HG02763 (cell line): Measurements from ENCODE around the gene P3H3.
"Not testable (repeated sequence)": the region's sequence is repeated elsewhere in the genome, so short reads cannot be mapped to it uniquely, and the experiment has no call there.

Experiments
- ATAC-seq: cut with Tn5 transposase; IDR thresholded peaks from one replicate; pipeline ENCODE4 v1.9.1; 2021; ENCODE audit warnings: mild to moderate bottlenecking, moderate library complexity; ENCODE audit not compliant: unreplicated experiment

P3H3 gene

DNA sequence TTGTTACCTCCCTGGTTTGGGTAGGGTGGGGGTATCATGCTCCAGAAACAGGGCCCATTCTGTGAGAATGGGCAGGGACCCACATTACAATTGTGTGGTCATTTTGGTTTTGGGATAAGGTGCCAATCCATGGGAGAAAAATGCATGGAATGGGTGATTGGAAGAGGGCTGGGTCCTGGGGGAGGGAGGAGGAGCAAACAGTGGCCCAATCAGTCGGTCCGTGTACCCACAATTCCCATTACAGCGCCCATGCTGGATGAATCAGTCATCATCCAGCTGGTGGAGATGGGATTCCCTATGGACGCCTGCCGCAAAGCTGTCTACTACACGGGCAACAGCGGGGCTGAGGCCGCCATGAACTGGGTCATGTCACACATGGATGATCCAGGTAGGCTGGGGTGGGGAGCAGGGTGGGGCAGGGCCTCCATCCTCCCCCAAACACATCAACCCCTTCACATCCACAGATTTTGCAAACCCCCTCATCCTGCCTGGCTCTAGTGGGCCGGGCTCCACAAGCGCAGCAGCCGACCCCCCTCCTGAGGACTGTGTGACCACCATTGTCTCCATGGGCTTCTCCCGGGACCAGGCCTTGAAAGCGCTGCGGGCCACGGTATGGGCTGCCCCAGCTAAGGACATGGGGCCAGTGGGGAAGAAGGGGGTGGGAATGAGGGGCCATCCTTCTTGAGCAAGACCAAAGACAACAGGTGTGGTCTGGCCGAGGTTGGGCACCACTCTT lies 35.5 kb downstream of the P3H3 start:
- no peak for ATAC-seq

DNA sequence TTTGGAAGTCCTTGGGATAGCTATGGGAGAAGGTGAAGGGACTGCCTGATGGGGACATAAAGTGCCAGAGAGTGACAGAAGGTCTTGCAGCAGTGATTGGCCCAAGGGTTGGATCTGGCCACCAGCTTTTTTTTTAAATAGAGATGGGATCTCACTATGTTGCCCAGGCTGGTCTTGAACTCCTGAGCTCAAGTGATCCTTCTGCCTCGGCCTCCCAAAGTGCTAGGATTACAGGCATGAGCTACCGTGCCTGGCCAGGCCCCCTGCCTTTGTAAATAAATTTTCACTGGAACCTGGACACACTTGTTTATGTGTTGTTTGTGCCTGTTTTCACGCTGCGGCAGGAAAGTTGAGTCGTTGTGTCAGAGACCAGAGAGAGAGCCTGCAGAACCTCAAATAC lies 37.1 kb downstream of the P3H3 start:
- not testable (repeated sequence) for ATAC-seq

DNA sequence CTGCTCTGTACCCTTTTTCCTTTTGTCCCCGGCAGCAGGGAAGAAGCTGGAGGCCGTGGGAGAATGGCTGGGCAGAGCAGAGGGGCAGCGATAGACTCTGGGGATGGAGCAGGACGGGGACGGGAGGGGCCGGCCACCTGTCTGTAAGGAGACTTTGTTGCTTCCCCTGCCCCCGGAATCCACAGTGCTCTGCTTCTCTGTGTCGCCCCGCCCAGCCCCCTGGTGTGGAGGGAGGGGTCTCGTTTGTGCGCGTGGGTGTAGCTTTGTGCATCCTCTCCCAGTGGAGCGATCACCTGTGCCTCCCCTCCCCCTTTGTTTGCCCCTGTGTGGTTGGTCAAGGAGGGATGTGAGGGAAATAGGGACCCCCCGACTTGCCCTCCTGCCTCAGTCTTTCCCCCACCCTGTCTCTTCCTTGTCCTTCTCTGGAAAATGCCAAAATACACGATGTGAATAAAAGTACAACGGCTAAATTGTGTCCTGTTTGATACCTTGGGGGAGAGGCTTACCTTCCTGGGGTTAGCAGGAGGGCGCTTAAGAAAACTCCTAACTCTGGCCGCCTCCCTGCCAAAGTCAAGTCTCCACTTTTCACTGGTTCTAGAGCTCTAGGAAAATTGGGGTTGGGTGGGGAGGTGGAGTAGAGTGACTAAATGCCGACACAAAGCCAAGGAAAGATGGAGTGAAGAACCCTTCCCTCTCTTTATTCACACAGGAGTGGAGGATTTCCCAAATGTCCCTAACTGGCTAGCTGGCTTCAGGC lies 38.1 kb downstream of the P3H3 start:
- no peak for ATAC-seq

DNA sequence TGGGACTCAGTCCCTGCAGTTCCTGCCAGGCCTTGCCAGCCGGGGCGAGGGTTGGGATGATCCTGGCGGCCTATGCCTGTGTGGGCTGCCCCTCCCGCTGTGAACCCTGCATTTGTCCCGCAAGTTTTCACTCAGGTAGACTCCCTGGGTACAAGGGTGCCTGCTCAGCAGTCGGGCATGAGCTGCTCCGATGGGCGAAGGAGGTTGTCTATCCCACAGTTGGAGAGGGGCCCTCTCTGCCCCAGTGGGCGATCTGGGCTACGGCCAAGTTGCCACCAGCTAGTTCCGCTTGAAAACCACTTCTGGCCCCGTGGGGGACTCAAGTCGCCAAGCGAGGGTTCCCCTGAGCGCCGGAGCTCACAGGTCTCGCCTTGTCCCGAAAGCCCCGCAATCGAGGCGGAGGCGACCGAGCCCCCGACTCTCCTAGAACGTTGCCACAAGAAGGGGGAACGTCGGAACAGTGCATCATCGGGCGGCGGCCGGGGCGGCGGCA lies 38.8 kb downstream of the P3H3 start:
- no peak for ATAC-seq

DNA sequence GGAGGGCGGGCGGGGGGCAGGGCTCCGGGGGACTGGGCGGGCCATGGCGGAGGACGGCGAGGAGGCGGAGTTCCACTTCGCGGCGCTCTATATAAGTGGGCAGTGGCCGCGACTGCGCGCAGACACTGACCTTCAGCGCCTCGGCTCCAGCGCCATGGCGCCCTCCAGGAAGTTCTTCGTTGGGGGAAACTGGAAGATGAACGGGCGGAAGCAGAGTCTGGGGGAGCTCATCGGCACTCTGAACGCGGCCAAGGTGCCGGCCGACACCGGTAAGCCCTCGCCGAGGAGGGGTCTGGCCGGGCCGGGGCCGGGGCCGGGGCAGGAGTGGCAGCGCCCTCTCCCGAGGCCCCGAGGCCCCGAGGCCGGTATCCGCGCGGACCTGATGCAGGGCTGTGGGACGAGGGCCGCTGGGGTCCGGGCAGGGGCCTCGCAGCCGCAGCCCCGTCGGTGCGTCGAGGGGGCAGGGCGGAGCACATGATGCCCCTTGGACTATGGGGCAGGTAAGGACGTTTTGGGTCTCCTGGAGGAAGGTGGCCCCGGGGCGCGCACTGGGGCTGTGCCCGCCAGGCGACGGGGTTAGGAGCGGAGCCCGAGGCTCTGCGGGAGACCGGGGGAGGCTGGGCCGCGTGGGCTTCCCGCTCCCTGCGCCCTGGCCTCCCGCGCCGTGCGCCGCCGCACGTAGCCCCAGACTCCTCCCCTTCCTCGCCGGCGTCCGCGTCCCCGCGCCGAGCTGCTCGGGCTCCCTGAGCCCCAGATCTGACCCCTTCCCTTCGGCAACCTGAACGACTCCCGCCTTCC lies 39.4 kb downstream of the P3H3 start, which contains the start of gene TPI1:
Gene TPI1, plus strand, starts transcription at position 119 of the 798 bp plus-strand sequence. Its CDS starts 36 bp downstream, at position 155.
- ATAC-seq: peak; percentile 63

DNA sequence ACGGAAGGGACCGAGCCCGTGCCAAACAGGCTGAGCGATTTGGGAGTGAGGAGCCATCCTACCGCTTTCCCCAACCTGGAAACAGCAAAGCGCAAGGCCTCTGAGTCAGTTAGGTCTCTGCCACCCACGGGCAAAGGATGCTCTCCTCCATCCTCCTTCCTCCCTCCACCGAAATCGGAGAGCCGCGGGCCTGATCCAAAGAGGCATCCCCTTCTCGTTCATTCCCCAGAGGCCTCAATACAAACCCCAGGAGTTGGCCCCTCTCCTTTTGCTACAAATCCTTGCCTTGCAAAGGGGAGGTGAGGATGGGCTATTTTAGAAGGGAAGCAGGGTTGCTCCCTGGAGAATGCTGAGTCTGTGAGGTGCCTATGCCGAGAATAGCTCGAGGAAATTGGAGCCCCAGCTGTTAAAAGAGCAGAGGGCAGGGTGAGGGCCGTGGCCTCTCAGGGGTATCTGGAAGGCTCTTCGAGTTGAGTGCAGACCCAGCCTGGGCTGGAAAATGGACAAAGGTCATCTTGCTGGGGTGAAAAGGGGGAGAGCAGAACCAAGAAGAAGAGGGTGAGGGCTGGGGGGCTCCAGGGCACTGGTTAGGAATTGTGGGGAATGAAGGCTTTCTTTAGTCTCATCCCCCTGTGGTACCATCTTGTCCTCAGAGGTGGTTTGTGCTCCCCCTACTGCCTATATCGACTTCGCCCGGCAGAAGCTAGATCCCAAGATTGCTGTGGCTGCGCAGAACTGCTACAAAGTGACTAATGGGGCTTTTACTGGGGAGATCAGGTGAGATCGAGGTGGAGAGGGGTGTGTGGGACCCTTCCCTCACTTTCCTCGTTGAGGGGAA lies 40.2 kb downstream of the P3H3 start:
- ATAC-seq: no peak

DNA sequence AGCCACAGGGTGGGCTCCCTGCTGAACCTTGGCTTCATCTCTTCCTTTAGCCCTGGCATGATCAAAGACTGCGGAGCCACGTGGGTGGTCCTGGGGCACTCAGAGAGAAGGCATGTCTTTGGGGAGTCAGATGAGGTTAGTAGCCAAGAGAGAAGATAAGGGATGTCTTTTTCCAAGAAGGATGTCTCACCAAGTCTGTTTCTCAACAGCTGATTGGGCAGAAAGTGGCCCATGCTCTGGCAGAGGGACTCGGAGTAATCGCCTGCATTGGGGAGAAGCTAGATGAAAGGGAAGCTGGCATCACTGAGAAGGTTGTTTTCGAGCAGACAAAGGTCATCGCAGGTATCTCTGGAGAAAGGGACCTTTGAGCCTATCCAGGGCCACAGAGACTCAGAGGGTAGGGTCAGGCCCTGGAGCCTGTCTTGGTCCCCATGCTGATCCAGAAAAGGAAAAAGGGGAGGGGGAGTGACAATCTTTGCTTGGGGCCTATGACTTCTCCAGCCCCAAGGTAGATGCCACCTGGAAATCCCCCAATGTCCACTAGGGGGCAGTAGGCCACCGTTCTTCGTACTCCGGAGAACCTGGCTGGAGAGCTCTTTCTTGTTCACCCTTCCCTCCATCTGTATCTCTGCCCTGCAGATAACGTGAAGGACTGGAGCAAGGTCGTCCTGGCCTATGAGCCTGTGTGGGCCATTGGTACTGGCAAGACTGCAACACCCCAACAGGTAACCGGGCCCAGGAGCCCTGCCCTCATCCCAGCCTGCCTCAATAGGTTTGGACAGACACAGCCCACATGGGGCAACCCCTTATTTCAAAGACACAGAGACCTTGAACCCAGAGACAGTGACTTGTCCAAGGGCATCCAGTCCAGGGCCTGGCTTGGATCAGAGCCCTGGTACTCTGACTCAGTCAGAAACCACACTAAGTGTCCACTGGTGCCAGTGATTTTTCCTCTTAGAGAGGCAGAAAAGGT lies 41.1 kb downstream of the P3H3 start:
- no peak for ATAC-seq

DNA sequence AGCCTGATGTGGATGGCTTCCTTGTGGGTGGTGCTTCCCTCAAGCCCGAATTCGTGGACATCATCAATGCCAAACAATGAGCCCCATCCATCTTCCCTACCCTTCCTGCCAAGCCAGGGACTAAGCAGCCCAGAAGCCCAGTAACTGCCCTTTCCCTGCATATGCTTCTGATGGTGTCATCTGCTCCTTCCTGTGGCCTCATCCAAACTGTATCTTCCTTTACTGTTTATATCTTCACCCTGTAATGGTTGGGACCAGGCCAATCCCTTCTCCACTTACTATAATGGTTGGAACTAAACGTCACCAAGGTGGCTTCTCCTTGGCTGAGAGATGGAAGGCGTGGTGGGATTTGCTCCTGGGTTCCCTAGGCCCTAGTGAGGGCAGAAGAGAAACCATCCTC lies 42.1 kb downstream of the P3H3 start:
- ATAC-seq: not testable (repeated sequence)

DNA sequence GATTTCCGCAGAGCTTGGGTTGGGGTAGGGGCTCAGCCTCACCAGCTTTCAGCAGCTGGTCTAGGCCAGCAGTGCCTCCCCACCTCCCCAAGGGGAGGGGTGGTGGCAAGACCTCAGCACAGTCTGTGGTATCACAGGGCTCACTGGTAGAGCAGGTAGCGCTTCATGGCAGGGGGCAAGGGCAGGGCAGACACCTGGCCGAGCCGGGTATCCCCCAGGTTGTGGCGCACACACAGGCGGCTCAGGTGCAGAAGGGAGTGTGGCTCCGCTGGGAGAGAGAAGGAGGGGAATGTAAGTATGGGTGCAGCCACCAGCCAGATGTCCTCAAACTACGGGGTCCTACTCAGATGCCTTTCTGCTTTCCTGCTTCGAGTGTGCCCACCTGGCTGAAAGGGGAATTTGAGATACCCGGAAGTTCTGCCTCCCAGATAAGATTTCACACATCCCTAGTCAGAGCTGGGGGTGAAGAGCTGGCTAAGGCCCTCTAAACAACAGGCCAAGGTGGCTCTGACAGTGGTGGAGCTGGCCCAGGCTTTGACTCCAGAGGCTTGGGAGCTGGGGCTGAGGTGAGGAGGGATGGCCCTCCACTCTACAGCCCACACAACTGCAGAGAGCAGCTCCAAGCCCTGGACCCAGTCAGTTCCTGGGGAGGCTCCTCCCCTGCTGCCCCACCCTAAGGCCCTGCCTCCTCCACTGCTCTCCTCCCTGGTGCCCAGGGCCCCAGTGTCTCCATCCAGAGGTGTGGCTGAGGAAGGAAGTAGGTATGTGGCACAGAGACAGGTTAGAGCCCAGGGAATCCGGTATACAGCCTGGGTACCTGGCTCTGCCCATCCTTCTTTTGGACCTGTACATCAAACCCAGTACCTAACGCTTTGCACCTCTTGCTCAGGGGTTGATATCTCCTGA lies 43.1 kb downstream of the P3H3 start:
- ATAC-seq: no peak

DNA sequence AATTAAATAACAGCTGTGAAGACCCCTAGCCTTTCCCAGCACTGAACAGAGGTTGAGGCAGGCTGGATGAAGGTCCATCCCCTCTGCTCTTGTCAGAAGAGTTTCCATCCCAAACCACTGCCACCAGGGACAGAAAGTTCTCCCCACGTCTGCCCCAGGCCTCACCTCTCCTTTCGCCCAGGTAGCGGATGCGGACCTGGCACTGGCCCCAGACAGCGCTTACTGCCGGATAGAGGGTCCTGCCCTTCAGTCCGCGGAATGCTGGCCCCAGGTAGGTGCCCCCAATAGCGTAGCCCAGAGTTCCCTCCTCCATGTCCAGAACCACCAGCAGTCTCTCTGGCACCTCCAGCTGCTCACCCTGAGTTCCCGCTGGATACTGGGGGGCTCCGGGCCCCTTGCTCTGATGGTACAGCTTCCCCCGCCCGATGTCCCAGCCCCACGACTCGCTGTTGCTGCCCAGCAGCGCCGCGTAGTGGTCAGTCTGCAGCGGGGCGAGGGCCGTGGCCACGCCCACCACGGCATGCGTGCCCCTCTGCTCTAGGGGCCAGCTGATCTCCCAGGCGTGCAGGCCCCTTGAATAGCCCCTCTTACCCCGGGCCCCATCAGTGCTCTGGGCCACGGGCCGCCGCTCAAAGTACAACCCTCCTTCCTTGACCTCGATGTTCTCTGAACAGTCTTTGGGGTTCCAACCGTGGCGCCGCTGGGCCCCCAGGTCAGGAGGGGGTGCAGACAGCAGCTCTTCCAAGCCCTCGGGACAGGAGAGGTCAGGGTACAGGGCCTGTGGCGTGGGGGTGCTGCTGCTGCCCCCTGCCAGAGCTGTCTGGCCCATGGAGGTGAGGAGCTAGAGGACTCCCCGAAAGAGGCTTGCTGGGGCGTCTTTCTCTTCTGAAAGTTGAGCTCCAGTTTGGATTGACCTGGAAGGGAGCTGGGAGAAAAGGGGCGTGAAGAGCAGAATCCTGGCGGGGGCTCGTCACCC lies 44.2 kb downstream of the P3H3 start:
- ATAC-seq: peak; percentile 25

DNA sequence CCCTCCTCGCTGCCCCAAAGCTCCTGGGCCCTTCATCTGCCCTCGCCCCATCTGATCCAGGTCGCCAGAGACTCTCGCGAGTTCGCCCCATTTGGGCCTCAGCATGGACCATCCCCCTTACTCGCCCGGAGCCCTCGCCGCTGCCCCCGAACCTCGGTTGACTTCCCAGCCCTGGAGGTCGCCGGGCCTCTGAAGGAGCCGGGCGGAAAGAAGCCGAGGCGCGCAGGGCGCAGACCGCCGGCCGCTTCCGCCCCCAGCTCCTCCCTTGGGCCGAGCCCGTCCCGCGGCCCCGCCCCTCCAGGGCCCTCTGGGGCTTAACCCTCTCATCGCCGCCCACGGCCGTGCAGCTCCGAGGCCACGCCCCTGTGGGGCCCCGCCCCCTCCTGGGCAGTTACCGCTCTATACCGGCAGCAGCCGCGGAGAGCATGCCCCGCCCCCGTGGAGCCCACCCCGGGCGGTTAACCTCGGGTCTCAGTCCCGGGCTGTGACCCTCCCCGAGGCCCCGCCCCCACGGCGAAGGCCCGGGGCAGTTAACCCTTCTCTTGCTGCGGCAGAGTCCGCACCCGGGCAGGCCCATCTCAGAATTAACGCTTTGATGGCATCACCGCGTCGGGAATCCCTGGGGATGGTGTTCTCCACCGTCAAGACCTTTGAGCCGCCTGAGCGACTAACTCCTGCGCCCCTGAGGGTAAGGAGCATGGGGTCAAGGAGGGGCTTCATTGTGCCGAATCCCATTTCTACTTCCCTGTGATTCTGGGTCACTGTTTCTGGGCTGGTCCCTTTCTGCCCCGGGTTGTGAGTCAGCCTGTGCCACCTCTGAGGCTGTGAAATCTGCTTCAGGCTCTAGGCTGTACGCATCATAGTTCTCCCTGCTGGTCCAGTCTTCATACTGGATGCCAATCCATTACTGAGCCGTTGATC lies 45.1 kb downstream of the P3H3 start, which contains the start of gene SPSB2:
Gene SPSB2, minus strand, starts transcription at position 210 of the 921 bp plus-strand sequence. CDS start 402 bp downstream, outside the sequence.
- peak; percentile 68 for ATAC-seq

DNA sequence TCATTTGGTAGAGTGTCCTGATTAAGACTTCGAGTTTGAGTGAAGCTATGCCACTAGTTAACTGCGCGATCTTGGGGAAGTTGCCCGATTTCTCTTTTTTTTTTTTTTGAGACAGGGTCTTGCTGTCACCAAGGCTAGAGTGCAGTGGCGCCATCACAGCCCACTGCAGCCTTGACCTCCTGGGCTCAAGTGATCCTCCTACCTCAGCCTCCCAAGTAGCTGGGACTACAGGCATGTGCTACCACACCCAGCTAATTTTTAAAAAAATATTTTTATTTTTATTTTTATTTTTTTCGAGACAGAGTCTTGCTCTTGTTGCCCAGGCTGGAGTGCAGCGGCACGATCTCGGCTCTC lies 45.8 kb downstream of the P3H3 start:
- ATAC-seq: not testable (repeated sequence)

DNA sequence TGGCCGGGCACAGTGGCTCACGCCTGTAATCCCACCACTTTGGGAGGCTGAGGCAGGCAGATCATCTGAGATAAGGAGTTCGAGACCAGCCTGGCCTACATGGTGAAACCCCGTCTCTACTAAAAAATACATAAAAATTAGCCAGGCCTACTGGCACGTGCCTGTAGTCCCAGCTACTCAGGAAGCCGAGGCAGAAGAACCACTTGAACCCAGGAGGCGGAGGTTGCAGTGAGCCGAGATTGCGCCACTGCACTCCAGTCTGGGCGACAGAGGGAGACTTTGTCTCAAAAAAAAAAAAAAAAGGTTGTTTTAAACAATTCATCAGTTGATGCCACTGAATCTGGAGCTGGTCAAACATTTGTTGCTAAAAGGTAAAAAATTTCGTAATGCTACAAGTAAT lies 51.6 kb downstream of the P3H3 start:
- not testable (repeated sequence) for ATAC-seq

DNA sequence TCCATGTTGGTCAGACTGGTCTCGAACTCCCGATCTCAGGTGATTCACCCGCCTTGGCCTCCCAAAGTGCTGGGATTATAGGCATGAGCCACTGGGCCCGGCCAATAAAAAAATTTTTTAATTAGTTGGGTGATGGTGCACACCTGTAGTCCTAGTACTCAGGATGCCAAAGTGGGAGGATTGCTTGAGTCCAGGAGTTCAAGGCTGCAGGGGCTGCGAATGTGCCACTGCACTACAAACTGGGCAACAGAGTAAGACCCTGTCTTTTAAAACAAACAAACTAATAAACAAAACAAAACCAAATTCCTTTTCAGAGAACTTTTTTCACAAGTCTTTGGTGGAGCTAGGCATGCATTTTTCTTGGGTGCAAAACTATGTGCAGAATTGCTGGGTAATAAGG lies 55.0 kb downstream of the P3H3 start:
- ATAC-seq: no peak

DNA sequence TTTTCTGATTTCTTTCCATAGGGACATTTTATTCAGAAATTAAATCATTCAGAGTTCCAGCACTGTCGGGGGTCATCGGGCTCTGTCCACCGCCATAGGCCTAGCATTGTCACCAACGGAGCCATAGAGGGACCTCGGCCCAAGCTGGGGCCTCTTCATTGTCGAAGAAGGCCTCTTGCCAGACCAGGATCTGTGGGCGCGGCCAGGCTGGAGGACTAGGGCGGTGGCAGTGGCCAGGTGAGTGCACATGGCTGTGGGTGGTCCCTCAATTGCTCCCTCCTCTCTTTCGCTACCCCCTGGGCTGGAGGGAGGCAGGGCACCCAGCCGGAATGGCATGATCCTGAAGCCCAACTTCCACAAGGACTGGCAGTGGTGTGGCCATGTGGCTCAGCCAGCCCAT lies 55.5 kb downstream of the P3H3 start:
- no peak for ATAC-seq

DNA sequence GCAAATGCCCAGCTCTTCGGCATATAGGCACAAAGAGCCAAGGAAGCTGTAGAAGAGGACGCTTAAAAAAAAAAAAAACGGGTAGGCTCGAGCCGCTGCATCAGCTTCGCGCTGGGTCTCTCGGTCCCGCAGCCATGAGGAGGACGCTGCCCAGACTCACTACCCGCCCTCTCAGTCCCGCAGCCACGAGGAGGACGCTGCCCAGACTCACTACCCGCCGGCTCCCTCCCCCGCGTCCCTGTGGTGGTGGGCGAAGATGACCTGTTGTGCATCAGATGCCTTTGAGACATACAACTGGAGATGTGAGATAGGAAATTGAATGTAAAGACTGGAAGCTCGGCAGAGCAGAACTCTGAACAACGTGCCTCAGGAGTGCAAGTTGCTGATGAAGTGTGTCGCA lies 56.3 kb downstream of the P3H3 start:
- ATAC-seq: no peak
